ENCODE measurements around the gene RTN1.

The RTN1 gene

GRCh38 chr14:59582845-59583509 is 287.6 kb downstream of the RTN1 start:
- no peak for TF ChIP-seq POLR2A (IDR thresholded peaks at IDR 0.05; ENCODE audit: low read length)
- no peak for TF ChIP-seq GATA1 (IDR thresholded peaks at IDR 0.05; ENCODE audit: low read depth, low read length)
- peak in 1 of 2 experiments; percentile 9 for DNase-seq

- DNase-seq: no peak
Observed at GRCh38 chr14:59582161-59582560, 288.4 kb downstream of the RTN1 start.

GRCh38 chr14:59580911-59581310 is 289.7 kb downstream of the RTN1 start:
- DNase-seq: no peak
- TF ChIP-seq POLR2A (IDR thresholded peaks at IDR 0.05; ENCODE audit: low read length): no peak
- TF ChIP-seq GATA1 (IDR thresholded peaks at IDR 0.05; ENCODE audit: low read depth, low read length): no peak

More at GRCh38 chr14:59582161-59582560, 288.4 kb downstream of the RTN1 start:
- no peak for TF ChIP-seq POLR2A (IDR thresholded peaks at IDR 0.05; ENCODE audit: low read length)
- TF ChIP-seq GATA1 (IDR thresholded peaks at IDR 0.05; ENCODE audit: low read depth, low read length): no peak

- TF ChIP-seq GATA1 (IDR thresholded peaks at IDR 0.05; ENCODE audit: low read depth, low read length) (no peak), POLR2A (IDR thresholded peaks at IDR 0.05; ENCODE audit: low read length) (no peak)
- peak; percentile 87 to 91 for DNase-seq
Observed at GRCh38 chr14:59576332-59577294, 294.0 kb downstream of the RTN1 start, which contains the start of gene CCDC175. TSS of gene CCDC175 (minus strand) at chr14:59576812. CDS start at chr14:59576775, 37 bp downstream.

GRCh38 chr14:59570122-59570521 is 300.5 kb downstream of the RTN1 start:
- no peak for DNase-seq
- TF ChIP-seq GATA1 (IDR thresholded peaks at IDR 0.05; ENCODE audit: low read depth, low read length) (no peak), POLR2A (IDR thresholded peaks at IDR 0.05; ENCODE audit: low read length) (no peak)

- no peak for DNase-seq
- TF ChIP-seq POLR2A (IDR thresholded peaks at IDR 0.05; ENCODE audit: low read length): no peak
- no peak for TF ChIP-seq GATA1 (IDR thresholded peaks at IDR 0.05; ENCODE audit: low read depth, low read length)
Observed at GRCh38 chr14:59566725-59567124, 303.9 kb downstream of the RTN1 start.

- TF ChIP-seq POLR2A (IDR thresholded peaks at IDR 0.05; ENCODE audit: low read length): no peak
- TF ChIP-seq GATA1 (IDR thresholded peaks at IDR 0.05; ENCODE audit: low read depth, low read length): no peak
- DNase-seq: no peak
Observed at GRCh38 chr14:59566296-59566695, 304.3 kb downstream of the RTN1 start.

- DNase-seq: no peak
- no peak for TF ChIP-seq GATA1 (IDR thresholded peaks at IDR 0.05; ENCODE audit: low read depth, low read length)
- no peak for TF ChIP-seq POLR2A (IDR thresholded peaks at IDR 0.05; ENCODE audit: low read length)
Observed at GRCh38 chr14:59565087-59565486, 305.5 kb downstream of the RTN1 start.

- no peak for TF ChIP-seq POLR2A (IDR thresholded peaks at IDR 0.05; ENCODE audit: low read length)
- DNase-seq: peak in 1 of 2 experiments; percentile 40
Observed at GRCh38 chr14:59564366-59564765, 306.2 kb downstream of the RTN1 start.

- TF ChIP-seq GATA1 (IDR thresholded peaks at IDR 0.05; ENCODE audit: low read depth, low read length): no peak
- TF ChIP-seq POLR2A (IDR thresholded peaks at IDR 0.05; ENCODE audit: low read length): no peak
- DNase-seq: no peak
Observed at GRCh38 chr14:59547310-59547709, 323.3 kb downstream of the RTN1 start.

Data from erythroblast (primary cell).